ENCODE results near the gene TOB1.

Gene TOB1

DNA sequence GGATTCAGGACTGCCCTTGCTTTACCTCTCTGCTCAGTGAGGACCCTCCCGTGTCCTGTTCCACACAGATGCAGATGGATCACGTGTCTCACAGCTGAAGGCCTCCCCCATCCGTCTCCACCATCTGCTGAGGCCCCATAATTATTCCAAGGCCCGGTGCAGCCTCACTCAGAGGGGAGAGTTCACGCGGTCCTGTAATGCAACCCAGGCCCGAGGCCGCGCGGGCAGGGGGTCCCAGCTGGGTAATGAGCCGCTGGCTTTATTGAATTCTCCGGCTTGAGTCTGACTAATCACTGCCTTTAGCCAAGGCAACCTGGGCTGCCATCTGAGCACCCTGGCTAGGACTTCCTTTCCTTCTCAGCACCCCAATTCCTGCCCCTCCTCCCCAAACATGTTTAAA lies 35.2 kb downstream of the TOB1 start:
- no peak for DNase-seq

DNA sequence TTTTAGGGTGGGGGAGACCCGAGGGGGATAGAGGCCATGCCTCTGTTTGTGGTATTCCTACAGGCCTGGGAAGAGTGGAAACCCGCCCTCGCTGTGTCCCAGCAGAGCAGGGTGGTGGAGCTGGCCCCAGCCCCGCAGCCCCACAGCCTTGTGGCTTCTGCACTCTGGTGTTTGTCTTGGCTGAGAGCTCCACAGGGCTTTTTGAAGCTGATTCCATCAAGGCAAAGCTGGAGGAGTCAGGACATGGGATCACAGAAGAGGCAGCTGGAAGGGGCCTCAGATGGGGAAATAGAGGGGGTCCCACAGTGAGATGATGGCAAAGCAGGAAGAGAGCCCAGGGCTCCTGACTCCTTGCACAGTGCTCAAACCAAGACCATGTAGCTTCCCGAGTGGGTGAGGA lies 35.8 kb downstream of the TOB1 start:
- no peak for DNase-seq

DNA sequence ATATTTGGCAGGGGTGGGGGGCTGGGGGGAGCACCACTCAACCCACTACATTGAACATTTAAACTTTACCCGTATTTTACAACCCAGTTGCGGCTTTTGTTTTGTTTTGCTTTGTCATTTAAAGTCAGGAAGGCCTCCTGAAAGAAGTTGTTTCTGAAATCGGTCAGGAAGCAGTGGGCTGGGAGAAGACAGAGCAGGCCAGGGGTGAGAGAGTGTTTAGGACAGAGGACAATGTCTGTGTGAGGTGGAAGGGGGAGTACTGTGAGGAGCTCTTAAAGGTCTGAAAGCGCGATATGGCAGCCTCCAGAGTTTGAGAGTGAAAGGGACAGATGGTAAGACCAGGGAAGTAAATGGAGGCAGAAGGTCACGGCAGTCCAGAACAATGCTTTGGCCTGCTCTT lies 36.8 kb downstream of the TOB1 start:
- no peak for DNase-seq

DNA sequence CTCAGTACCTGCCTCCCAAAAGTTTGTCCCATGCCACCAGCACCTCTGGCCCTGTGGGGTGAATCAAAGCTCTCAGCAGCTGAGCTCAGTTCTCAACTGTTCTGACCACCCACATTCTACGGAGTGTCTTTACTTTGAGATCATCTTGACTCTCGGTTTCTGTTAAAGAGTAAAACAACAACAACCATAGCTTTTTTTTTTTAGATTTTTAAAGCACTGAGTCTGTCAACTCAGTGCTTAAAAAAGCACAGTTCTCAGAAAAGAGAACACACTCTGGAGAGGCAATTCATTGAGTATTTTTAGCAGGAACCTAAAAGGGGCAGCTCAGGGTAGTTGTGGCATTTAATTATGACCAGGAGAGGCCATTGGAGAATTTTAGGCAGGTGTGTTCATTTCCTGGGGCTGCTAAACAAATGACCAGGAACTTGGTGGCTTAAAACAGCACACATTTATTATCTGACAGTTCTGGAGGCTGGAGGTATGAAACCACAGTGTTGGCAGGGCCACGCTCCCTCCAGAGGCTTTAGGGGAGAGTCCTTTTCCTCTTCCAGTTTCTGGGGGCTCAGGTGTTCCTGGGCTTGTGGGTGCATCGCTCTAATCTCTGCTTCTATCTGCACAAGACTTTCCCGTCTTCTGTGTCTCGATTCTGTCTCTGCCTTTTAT lies 37.5 kb downstream of the TOB1 start:
- DNase-seq: no peak

DNA sequence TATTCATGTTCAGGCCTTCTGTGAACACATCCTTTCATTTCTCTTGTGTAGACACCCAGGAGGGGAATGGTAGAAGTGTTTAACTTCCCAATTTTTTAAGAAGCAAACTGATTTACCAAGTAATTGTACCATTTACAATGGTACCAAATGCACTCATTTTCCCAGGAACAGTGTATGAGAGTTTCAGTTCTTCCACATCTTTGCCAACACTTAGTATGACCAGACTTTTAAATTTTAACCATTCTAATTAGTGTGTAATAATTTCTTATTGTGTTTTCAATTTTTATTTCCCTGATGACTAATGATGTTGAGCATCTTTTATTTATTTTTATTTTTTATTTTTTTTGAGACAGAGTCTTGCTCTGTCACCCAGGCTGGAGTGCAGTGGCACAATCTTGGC lies 41.0 kb downstream of the TOB1 start:
- DNase-seq: no peak

DNA sequence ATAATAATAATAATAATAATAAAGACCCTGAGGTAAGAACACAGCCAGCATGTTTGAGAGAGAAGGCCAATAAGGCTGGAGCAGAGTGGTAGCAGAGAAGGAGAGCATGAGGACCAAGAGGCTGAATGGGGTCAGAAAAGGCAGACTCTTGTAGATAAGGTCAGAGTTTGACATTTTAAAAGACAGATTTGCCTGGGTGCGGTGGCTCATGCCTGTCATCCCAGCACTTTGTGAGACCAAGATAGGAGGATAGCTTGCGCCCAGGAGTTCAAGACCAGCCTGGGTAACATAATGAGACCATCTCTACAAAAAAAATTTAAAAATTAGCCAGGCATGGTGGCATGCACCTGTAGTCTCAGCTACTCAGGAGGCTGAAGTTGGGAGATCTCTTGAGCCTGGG lies 41.7 kb downstream of the TOB1 start:
- no peak for DNase-seq

DNA sequence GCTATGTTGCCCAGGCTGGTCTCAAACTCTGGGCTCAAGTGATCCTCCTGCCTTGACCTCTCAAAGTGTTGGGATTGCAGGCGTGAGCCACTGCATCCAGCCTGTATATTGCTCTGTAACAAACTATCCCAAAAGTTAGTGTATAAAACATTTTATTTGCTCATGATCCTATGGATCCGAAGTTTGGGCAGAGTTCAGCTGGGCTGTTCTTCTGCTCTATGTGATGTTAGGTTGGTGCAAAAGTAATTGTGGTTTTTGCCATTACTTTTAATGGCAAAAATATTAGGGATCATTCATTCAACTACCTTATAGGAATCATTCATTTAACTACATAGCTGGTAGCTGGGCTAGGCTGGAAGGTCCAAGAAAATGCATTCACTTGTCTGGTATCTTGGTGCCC lies 43.6 kb downstream of the TOB1 start:
- no peak for DNase-seq

DNA sequence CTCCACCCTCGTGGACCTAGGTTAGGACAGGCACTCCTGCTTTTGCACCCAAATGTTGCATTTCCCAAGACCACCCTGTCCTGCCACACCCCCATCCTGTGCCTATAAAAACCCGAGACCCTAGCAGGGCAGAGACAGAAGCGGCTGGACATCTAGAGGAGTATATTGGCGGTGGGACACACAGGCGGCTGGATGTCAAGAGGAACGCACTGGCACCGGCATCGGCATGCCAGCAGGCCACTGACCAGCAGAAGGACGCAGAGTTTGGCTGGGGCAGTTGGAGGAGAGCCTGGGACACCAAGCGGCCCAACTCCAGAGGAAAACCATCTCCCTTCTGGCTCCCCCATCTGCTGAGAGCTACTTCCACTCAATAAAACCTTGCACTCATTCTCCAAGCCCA lies 45.5 kb downstream of the TOB1 start:
- DNase-seq: no peak

DNA sequence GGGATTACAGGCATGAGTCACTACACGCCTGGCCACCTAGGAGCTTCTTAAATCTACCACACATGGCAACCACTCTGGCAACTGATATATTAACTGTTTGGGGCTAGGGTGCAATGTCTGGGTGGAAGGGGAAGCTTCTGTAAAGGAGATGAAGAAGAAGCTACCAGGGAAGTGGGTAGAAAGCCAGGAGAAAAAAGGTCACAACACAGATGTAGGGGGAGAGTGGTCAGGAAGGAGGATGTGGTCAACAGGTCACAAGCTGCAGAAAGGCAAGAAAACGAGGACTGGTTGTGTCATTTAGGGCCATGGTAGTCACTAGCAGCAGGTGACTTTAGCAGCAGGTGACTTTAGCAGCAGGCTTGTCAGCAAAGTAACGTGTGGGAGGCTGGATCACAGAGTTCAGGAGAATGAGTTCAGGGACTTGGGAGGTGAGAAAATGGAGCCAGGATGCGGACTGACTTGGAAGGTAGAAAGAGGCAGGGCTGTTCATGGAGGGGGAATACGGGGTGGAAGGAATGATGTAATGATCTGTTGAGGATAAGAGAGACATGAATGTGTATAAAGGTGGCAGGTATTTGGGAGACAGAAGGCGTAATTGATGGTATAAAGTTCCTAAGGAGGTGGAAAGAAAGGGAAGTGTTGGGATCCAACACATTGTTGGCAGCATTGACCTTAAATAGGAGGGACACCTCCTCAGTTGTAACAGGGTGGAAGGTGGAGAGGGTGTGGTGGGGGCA lies 47.1 kb downstream of the TOB1 start:
- no peak for DNase-seq

DNA sequence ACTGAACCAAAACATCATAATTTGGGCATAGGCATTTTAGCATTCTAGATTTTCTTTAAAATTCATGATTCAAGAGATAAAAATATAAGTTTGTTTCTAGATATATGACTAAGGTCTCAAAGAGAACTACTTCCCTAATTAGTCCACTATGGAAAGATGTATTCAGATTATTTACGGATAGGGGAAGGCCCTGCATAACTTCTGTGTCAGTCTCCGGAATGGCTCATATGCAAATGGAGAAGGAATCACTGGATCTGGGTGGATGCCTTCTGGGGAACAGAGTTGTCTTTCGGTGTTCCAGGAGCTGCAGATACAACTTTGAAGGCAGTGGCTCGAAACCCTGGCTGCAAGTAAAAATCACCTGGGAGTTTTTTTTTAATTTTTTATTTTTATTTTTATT lies 47.9 kb downstream of the TOB1 start:
- DNase-seq: no peak

DNA sequence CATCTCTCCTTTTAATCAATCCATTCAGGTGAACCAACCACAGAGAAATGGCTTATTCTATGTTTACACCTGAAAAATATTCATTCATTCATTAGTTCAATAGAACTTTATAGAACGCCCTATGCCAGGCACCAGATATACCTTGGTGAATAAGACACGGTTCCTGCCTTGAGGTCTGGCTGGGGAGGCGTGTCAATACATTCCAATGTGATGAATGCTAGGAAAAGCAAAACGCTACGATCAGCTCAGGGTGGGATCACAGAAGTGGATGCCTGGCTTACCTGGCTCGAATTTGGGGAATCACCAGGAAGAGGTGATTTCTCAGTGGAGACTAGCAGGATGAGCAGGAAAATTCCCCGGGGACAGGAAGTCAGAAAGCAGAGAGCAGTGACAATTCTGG lies 48.3 kb downstream of the TOB1 start:
- DNase-seq: no peak

DNA sequence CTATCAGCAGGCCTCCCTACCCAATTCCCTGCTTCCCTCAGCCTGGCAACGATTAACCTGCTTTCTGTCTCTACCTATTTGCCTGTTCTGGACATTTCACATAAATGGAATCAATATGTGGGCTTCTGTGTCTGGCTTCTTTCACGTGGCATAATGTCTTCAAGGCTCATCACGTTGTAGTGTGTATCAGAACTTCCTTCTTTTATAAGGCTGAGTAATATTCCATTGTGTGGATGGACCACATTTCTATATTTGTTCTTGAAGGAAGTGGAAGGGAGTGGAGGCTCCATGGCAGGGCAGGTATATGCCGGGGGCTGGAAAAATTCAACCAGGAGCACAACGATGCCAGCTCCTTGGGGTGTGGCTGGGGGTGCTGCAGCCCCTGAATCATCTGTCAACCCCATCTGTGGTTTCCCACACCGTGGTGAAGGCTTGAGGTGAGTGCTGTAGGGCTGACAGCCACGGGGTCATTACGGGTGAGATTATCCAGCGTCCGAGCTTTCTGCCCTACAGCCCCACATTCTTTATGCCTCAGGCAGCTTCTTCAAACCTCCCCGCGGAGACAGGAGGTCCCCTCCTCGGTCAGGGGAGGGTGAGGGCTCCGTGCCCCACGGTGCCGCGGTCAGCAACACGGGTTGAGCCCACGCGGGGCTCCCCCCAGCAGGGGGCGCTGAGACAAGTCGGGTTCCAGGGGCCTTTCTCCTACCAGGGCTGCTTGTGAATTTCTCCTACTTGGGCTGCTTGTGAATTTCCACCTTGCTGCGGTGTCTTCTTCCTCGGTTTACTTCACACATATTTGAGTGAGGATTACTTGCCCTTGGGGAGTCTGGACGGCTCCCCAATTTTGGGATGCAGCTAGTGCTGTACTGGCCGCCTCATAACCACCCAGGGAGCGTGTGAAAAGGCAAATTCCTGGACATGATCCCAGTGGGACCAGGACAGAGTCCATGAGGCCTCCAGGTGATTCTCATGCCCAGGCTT lies 49.1 kb downstream of the TOB1 start:
- DNase-seq: no peak

DNA sequence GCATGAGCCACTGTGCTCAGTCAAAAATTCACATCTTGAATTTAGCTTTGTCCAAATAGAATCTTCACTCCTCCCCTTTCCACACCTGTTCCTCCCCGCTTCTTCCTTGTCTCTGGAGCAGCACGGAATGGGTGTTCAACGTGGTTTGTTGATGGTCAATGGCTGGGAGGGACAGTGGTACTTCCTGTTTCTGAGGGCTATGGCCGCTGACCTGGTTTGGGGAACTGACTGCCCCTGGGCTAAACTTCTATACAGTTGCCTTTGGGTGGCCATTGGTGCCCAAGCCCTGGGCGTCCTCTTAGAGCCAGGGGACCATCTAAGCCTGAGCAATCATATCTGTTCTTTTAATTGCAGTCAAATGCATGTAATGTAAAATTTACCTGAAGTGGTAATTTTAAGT lies 49.9 kb downstream of the TOB1 start:
- no peak for DNase-seq

DNA sequence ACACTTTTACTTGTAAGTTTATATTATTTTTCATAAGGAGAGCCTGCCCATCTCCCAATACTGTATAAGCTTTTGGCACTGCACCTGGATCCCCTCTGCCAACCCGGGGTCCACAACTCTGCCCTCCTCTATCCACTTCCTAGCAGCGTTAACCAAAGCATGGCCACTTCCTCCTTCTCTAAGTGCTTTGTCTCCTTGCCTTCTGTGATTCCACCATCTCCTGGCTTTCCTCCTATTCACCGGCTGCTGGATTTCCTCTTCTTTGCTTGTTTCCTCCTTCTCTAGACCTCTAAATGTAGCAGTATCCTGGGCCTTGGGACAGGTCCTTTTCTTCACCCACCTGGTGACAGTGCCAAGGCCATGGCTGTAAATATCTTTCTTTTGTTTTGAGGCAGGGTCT lies 50.8 kb downstream of the TOB1 start:
- DNase-seq: no peak

DNA sequence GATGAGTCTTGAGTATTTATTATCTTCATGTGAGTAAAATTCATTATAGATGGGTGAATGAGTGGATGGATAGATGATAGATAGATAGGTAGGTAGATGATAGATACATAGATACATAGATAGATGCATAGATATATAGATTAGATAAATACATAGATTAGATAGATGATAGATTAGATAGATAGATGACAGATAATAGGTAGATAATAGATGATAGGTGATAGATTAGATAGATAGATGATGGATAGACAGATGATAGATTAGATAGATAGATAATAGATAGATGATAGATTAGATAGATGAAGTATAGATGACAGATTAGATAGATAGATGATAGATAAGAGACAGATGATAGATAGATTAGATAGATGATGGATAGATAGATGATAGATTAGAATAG lies 52.6 kb downstream of the TOB1 start:
- no peak for DNase-seq

Measured in NCI-H1048 (cell line).